Superior temporal gyrus (tissue), 1 donor: ENCODE data around the gene TTC7B.

ENCODE experiments used
- DNase-seq: peaks from one replicate; pipeline ENCODE4 v3.0.0-alpha.2; 2016; ENCODE audit errors: extremely low spot score

TTC7B gene

GRCh38 chr14:90491221-90491885, 324.9 kb downstream of the TTC7B start:
- peak; percentile 79 for DNase-seq

GRCh38 chr14:90490720-90491050, 325.5 kb downstream of the TTC7B start:
- DNase-seq: no peak

GRCh38 chr14:90489916-90490719, 326.1 kb downstream of the TTC7B start:
- DNase-seq: no peak

GRCh38 chr14:90489306-90489705, 326.9 kb downstream of the TTC7B start:
- DNase-seq: no peak

GRCh38 chr14:90488256-90488655, 328.0 kb downstream of the TTC7B start:
- no peak for DNase-seq

GRCh38 chr14:90487462-90487861, 328.8 kb downstream of the TTC7B start:
- no peak for DNase-seq

GRCh38 chr14:90487031-90487430, 329.2 kb downstream of the TTC7B start:
- DNase-seq: peak; percentile 61

GRCh38 chr14:90484291-90484690, 331.9 kb downstream of the TTC7B start:
- no peak for DNase-seq

GRCh38 chr14:90483571-90483974, 332.7 kb downstream of the TTC7B start:
- no peak for DNase-seq

GRCh38 chr14:90483117-90483516, 333.1 kb downstream of the TTC7B start:
- DNase-seq: no peak

GRCh38 chr14:90475298-90475697, 340.9 kb downstream of the TTC7B start:
- no peak for DNase-seq
